MG63 (cell line): ENCODE data around the gene SPG11. TPM values are rescaled to one million over a fixed set of nuclear protein-coding genes. Genes with fewer than 3 reads are reported as not detected.
"Not testable (repeated sequence)": the region's sequence is repeated elsewhere in the genome, so short reads cannot be mapped to it uniquely, and the experiment has no call there.

ENCODE experiments used
- DNase-seq: peaks from one replicate; pipeline ENCODE4 v3.0.0-alpha.2; 2020
- H3K27me3 ChIP-seq: fragments of 250-450 bp; sonication (Bioruptor Pico); 2 replicates; pipeline ENCODE4 v1.5.1; 2020; ENCODE audit warnings: mild to moderate bottlenecking, moderate library complexity
- H3K36me3 ChIP-seq: fragments of 250-450 bp; sonication (Bioruptor Pico); 2 replicates; pipeline ENCODE4 v1.5.1; 2020; ENCODE audit warnings: mild to moderate bottlenecking, moderate library complexity
- H3K4me3 ChIP-seq: fragments of 250-450 bp; sonication (Bioruptor Pico); 2 replicates; pipeline ENCODE4 v1.5.1; 2020; ENCODE audit warnings: mild to moderate bottlenecking, moderate library complexity
- H3K9me3 ChIP-seq: fragments of 250-450 bp; sonication (Bioruptor Pico); 2 replicates; pipeline ENCODE4 v1.5.1; 2020; ENCODE audit warnings: mild to moderate bottlenecking, moderate library complexity
- total RNA-seq: library from RNA; depleted of rRNA; stranded (reverse); fragments of >200 nt; shearing (Covaris generic); gene quantifications from 2 replicates; pipeline ENCODE4 v1.2.3, GENCODE V29; 2014; ENCODE audit warnings: low replicate concordance; rRNA removed

Gene SPG11, protein sequence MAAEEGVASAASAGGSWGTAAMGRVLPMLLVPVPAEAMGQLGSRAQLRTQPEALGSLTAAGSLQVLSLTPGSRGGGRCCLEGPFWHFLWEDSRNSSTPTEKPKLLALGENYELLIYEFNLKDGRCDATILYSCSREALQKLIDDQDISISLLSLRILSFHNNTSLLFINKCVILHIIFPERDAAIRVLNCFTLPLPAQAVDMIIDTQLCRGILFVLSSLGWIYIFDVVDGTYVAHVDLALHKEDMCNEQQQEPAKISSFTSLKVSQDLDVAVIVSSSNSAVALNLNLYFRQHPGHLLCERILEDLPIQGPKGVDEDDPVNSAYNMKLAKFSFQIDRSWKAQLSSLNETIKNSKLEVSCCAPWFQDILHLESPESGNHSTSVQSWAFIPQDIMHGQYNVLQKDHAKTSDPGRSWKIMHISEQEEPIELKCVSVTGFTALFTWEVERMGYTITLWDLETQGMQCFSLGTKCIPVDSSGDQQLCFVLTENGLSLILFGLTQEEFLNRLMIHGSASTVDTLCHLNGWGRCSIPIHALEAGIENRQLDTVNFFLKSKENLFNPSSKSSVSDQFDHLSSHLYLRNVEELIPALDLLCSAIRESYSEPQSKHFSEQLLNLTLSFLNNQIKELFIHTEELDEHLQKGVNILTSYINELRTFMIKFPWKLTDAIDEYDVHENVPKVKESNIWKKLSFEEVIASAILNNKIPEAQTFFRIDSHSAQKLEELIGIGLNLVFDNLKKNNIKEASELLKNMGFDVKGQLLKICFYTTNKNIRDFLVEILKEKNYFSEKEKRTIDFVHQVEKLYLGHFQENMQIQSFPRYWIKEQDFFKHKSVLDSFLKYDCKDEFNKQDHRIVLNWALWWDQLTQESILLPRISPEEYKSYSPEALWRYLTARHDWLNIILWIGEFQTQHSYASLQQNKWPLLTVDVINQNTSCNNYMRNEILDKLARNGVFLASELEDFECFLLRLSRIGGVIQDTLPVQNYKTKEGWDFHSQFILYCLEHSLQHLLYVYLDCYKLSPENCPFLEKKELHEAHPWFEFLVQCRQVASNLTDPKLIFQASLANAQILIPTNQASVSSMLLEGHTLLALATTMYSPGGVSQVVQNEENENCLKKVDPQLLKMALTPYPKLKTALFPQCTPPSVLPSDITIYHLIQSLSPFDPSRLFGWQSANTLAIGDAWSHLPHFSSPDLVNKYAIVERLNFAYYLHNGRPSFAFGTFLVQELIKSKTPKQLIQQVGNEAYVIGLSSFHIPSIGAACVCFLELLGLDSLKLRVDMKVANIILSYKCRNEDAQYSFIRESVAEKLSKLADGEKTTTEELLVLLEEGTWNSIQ (N-terminal part only)
- 27.7 and 74.7 TPM in 2 replicates for total RNA-seq

DNA sequence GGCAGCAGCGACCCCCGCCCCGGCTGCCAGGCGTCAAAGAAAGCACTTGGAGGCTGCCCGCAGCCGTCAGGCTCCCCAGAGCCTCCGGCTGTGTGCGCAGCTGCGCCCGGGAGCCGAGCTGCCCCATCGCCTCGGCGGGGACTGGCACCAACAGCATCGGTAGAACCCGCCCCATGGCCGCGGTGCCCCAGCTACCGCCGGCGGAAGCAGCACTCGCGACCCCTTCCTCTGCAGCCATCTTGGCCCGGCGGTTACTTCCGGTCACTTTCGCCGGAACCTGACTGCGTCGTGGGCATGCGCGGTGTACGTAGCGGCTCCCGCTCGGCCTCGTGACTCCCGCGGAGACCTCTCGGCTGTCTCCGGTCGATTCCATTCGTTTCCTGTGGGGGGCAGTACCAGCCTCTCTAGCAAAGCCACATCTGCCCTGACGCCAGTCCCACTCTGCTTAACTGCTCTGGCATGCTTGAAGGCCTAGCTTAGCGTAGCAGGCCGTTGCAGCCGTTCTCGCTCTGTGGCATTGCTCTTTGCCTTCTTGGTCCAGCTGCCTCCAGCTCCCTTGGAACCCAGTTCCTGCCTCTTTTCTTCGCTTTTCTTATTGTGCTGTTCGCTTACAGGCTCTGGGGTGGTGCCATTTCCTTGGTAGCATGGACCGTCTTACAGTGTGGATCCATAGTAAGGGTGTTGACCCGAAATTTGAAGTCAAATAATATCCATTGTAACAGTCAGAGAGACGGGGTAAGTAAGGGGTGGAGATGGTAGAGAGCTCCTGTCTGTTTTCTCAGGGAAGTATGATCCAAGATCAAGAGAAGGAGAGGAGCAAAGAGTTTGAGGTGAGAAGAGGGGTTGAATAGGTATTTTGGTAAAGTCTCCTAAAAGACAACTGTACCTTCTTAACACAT is at the start of gene SPG11:
SPG11 (minus strand) TSS at position 253 of the 899 bp plus-strand sequence; CDS start at position 238, 15 bp downstream.
- Histone ChIP-seq H3K36me3 (peaks cover 17% of the 10 kb centered on the region), H3K27me3 (no peaks in the 10 kb centered on the region), H3K9me3 (no peaks in the 10 kb centered on the region), H3K4me3 (peak within 1 kb of the TSS; percentile 99)
- DNase-seq, result peak; percentile 97

DNA sequence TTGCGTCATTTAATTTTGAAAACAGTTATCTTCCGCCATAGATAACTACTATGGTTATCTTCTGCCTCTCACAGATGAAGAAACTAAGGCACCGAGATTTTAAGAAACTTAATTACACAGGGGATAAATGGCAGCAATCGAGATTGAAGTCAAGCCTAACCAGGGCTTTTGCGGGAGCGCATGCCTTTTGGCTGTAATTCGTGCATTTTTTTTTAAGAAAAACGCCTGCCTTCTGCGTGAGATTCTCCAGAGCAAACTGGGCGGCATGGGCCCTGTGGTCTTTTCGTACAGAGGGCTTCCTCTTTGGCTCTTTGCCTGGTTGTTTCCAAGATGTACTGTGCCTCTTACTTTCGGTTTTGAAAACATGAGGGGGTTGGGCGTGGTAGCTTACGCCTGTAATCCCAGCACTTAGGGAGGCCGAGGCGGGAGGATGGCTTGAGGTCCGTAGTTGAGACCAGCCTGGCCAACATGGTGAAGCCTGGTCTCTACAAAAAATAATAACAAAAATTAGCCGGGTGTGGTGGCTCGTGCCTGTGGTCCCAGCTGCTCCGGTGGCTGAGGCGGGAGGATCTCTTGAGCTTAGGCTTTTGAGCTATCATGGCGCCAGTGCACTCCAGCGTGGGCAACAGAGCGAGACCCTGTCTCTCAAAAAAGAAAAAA is 49.0 kb upstream of the SPG11 start:
- Histone ChIP-seq H3K27me3 (no peaks in the 10 kb centered on the region), H3K9me3 (no peaks in the 10 kb centered on the region), H3K36me3 (peaks cover 53% of the 10 kb centered on the region), H3K4me3 (peak overlapping the region; percentile 95)
- DNase-seq, result peak; percentile 76

DNA sequence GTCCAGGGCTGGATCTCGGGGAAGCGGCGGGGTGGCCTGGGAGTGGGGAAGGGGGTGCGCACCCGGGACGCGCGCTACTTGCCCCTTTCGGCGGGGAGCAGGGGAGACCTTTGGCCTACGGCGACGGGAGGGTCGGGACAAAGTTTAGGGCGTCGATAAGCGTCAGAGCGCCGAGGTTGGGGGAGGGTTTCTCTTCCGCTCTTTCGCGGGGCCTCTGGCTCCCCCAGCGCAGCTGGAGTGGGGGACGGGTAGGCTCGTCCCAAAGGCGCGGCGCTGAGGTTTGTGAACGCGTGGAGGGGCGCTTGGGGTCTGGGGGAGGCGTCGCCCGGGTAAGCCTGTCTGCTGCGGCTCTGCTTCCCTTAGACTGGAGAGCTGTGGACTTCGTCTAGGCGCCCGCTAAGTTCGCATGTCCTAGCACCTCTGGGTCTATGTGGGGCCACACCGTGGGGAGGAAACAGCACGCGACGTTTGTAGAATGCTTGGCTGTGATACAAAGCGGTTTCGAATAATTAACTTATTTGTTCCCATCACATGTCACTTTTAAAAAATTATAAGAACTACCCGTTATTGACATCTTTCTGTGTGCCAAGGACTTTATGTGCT is 48.4 kb upstream of the SPG11 start:
- peak; percentile 49 for DNase-seq
- Histone ChIP-seq H3K4me3 (peak overlapping the region; percentile 95), H3K27me3 (no peaks in the 10 kb centered on the region), H3K9me3 (no peaks in the 10 kb centered on the region), H3K36me3 (peaks cover 47% of the 10 kb centered on the region)

DNA sequence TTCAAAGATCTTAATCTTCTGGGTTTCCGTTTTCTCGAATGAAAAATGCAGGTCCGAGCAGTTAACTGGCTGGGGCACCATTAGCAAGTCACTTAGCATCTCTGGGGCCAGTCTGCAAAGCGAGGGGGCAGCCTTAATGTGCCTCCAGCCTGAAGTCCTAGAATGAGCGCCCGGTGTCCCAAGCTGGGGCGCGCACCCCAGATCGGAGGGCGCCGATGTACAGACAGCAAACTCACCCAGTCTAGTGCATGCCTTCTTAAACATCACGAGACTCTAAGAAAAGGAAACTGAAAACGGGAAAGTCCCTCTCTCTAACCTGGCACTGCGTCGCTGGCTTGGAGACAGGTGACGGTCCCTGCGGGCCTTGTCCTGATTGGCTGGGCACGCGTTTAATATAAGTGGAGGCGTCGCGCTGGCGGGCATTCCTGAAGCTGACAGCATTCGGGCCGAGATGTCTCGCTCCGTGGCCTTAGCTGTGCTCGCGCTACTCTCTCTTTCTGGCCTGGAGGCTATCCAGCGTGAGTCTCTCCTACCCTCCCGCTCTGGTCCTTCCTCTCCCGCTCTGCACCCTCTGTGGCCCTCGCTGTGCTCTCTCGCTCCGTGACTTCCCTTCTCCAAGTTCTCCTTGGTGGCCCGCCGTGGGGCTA is 47.8 kb upstream of the SPG11 start, which contains the start of the genes B2M and PATL2:
B2M (plus strand) TSS at position 422 of the 647 bp plus-strand sequence; CDS start at position 452, 30 bp downstream.
PATL2 (minus strand) TSS at position 228 of the 647 bp plus-strand sequence. CDS start 34,833 bp downstream, outside the sequence.
- peak; percentile 93 for DNase-seq
- no peaks in the 10 kb centered on the region for H3K9me3 ChIP-seq
- peaks cover 41% of the 10 kb centered on the region for H3K36me3 ChIP-seq
- no peaks in the 10 kb centered on the region for H3K27me3 ChIP-seq
- peak within 1 kb of the TSS; percentile 95 for H3K4me3 ChIP-seq

DNA sequence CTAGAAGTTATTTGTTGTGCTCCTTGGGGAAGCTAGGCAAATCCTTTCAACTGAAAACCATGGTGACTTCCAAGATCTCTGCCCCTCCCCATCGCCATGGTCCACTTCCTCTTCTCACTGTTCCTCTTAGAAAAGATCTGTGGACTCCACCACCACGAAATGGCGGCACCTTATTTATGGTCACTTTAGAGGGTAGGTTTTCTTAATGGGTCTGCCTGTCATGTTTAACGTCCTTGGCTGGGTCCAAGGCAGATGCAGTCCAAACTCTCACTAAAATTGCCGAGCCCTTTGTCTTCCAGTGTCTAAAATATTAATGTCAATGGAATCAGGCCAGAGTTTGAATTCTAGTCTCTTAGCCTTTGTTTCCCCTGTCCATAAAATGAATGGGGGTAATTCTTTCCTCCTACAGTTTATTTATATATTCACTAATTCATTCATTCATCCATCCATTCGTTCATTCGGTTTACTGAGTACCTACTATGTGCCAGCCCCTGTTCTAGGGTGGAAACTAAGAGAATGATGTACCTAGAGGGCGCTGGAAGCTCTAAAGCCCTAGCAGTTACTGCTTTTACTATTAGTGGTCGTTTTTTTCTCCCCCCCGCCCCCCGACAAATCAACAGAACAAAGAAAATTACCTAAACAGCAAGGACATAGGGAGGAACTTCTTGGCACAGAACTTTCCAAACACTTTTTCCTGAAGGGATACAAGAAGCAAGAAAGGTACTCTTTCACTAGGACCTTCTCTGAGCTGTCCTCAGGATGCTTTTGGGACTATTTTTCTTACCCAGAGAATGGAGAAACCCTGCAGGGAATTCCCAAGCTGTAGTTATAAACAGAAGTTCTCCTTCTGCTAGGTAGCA is 47.0 kb upstream of the SPG11 start:
- Histone ChIP-seq H3K36me3 (peaks cover 33% of the 10 kb centered on the region), H3K4me3 (peak overlapping the region; percentile 95), H3K27me3 (no peaks in the 10 kb centered on the region), H3K9me3 (no peaks in the 10 kb centered on the region)
- no peak for DNase-seq

DNA sequence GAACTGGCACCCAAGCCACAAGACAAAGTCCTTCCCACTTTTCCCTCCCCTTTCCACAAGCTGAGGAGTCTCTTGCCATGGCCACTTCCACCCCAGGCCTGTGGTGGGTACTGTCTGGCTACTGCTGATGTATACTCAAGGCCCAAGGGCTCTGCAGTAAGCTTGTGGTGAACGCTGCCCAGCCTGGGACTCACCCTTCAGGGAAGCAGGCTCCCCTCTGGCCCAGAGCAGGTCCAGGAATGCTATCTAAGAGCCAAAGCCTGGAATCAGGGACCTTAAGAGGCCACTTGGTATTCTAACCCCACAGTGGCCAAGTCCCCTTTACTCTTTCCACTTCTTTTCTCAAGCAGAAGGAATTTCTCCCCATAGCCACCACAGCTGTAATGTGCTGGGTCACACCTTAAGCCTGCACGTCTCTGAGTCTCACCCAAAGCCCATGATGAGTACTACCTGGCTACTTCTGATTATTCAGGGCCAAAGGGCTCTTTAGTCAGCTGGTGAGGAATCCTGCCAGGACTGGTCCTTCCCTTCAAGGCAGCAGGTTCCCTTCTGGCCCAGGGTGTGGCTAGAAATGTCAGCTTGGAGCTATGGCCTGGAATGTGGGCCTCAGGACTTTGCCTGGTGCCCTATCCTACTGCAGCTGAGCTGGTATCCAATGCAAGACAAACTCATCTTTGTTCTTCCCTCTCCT is 43.6 kb upstream of the SPG11 start:
- H3K4me3 ChIP-seq, result no peak overlapping the region
- no peak for DNase-seq
- peaks cover 4% of the 10 kb centered on the region for H3K9me3 ChIP-seq
- H3K36me3 ChIP-seq, result peaks cover 1% of the 10 kb centered on the region
- H3K27me3 ChIP-seq, result no peaks in the 10 kb centered on the region

DNA sequence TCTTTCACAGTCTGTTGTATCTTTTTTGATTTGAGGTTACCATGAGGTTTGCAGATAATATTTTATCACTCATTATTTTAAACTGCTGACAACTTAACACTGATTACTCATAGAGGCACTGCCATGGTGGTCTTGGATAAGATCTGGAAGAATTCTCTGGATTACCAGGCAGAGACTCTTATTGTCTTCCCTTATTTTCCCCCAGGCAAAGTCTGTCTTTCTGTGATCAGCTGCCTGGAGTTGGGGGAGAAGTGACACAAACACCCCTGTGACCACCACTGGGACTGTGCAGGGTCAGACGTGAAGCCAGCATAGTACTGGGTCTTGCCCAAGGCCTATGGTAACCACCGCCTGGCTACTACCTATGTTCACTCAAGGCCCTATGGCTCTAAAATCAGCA is 42.9 kb upstream of the SPG11 start:
- Histone ChIP-seq H3K36me3 (no peaks in the 10 kb centered on the region), H3K4me3 (no peak overlapping the region), H3K27me3 (no peaks in the 10 kb centered on the region), H3K9me3 (peaks cover 8% of the 10 kb centered on the region)
- DNase-seq, result no peak

DNA sequence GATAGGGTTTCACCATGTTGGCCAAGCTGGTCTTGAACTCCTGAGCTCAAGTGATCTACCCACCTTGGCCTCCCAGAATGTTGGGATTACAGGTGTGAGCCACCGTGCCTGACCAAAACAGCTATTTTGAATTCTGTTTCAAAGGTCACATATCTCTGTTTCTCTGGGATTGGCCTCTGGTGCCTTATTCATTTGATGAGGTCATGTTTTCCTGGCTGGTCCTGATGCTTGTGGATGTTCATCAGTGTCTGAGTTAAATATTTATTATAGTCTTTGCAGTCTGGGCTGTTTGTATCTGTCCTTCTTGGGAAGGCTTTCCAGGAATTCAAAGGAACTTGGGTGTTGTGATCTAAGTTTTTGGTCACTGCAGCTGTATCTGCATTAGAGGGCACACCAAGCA is 42.5 kb upstream of the SPG11 start:
- Histone ChIP-seq H3K27me3 (no peaks in the 10 kb centered on the region), H3K9me3 (peaks cover 8% of the 10 kb centered on the region), H3K36me3 (no peaks in the 10 kb centered on the region), H3K4me3 (no peak overlapping the region)
- no peak for DNase-seq

DNA sequence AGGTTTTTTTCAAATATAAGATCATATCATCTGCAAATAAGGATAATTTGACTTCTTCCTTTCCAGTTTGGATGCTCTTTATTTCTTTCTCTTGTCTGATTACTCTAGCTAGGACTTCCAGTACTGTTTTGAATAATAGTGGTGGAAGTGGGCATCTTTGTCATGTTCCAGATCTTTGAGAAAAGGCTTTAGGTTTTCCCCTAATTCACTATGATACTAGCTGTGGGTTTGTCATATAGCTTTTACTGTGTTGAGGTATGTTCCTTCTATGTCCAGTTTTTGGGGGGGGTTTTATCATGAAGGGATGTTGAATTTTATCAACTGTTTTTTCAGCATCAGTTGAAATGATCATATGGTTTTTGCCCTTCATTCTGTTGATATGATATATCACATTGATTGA is 37.2 kb upstream of the SPG11 start:
- H3K4me3 ChIP-seq, DNase-seq, H3K27me3 ChIP-seq, H3K36me3 ChIP-seq: not testable (repeated sequence)
- peaks cover 12% of the 10 kb centered on the region for H3K9me3 ChIP-seq

DNA sequence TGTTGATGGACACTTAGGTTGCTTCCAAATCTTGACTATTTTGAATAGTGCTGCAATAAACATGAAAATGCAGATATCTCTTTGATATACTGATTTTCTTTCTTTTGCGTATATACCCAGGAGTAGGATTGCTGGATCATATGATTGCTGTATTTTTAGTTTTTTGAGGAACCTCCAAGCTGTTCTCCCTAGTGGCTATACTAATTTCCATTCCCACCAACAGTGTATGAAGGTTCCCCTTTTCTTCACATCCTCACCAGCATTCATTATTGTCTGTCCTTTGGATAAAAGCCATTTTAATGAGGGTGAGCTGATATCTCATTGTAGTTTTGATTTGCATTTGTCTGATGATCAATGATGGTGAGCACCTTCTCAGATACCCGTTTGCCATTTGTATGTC is 35.2 kb upstream of the SPG11 start:
- no peak for DNase-seq
- H3K36me3 ChIP-seq, result no peaks in the 10 kb centered on the region
- H3K4me3 ChIP-seq, result no peak overlapping the region
- H3K27me3 ChIP-seq, result peaks cover 3% of the 10 kb centered on the region; the same call in 1 of the 2 replicates
- H3K9me3 ChIP-seq, result peaks cover 7% of the 10 kb centered on the region

DNA sequence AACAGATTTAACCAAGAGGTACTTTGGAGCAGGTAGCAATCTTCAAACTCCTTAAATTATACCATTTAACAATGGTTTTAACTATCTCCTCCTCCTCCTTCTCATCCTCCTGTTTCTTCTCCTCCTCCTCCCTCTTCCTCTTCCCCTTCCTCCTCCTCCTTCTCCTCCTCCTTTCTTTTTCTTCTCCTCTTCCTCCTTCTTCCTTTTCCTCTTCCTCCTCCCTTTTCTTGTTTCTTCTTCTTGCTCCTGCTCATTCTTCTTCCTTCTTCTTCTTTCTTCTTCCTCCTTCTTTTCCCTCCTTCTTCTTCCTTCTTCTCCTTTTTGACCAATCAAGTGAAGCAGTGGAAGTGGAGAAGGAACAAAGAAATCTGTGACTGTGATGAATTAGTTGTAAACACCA is 33.6 kb upstream of the SPG11 start:
- H3K27me3 ChIP-seq, result peaks cover 3% of the 10 kb centered on the region; the same call in 1 of the 2 replicates
- no peaks in the 10 kb centered on the region for H3K36me3 ChIP-seq
- DNase-seq, result no peak

DNA sequence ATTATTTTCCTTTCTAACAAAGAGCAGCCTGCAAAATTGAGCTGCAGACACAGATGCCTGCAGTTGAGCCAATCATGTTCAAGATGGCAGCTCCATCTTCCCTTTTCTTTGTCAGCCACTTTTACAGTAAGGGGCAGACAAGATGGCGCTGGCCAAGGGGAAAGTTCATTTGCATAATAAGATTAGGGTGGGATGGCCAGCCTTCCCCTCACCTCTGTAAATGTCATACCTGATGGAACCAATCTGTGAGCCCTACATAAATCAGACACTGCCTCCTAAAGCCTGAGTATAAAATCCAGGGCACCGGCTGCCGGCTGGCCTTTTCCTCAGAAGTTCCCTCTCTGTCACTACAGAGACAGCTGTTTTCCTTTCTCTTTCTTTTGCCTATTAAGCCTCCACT is 31.8 kb upstream of the SPG11 start:
- H3K4me3 ChIP-seq, result no peak overlapping the region
- peaks cover 3% of the 10 kb centered on the region; the same call in 1 of the 2 replicates for H3K27me3 ChIP-seq
- H3K36me3 ChIP-seq, result no peaks in the 10 kb centered on the region
- DNase-seq, result no peak
- H3K9me3 ChIP-seq, result no peaks in the 10 kb centered on the region; the same call in 1 of the 2 replicates

More for the DNA sequence above, 33.6 kb upstream of the SPG11 start:
- Histone ChIP-seq H3K4me3 (no peak overlapping the region), H3K9me3 (peaks cover 7% of the 10 kb centered on the region)

DNA sequence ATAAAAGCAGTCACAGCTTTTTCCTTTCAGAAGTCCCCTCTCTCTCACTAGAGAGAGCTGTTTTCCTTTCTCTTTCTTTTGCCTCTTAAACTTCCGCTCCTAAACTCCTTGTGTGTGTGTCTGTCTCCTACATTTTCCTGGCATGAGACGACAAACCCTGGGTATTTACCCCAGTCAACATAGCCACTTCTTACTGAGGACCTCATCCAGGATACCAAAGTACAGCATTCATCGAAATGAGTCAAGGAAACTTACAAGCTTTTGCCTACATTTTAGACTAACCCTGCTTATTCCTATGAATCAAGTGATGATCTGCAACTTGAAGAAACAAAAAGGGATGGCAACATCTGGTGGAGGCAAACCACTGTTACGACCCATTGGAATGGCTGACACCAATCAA is 31.0 kb upstream of the SPG11 start:
- no peaks in the 10 kb centered on the region for H3K36me3 ChIP-seq
- H3K27me3 ChIP-seq, result peaks cover 3% of the 10 kb centered on the region; the same call in 1 of the 2 replicates
- no peaks in the 10 kb centered on the region for H3K9me3 ChIP-seq
- DNase-seq, result no peak
- no peak overlapping the region for H3K4me3 ChIP-seq
